NCI-H2227 treated with DMSO at 0.1 percent for 48 hours (cell line): ENCODE measurements around the gene MDH1.

Source experiments
- DNase-seq: peaks from one replicate; lab custom pipeline; 2025; lab: John Stamatoyannopoulos, UW

Gene MDH1

DNA sequence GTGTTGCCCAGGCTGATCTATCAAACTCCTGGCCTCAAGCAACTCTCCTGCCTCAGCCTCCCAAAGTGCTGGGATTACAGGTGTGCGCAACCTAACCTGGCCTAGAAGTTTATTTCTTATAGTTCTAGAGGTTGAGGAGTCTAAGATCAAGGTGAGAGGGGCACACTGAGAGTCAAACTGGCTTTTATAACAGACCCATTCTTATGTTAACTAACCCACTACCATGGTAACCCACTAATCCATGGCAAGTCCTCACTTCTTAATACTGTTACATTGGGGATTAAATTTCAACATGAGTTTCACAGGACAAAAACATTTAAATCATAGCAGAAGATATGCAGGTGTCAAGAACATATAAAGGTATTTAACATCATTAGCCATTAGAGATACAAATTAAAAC, 50.6 kb downstream of the MDH1 start:
- DNase-seq, result no peak

DNA sequence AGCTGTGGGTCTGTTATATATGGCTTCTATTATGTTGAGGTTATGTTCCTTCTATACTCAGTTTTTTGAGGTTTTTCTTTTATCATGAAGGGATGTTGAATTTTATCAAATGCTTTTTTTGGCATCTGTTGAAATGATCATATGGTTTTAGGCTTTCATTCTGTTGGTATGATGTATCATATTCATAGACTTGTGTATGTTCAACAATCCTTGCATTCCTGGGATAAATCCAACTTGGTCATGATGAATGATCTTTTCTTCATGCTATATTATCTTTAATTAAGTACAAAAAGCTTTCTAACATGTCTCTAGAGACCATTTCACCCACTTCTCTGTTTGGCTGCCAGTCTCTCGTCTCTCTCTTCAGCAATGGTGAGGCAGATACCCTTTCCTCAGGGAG, 54.2 kb downstream of the MDH1 start:
- no peak for DNase-seq

DNA sequence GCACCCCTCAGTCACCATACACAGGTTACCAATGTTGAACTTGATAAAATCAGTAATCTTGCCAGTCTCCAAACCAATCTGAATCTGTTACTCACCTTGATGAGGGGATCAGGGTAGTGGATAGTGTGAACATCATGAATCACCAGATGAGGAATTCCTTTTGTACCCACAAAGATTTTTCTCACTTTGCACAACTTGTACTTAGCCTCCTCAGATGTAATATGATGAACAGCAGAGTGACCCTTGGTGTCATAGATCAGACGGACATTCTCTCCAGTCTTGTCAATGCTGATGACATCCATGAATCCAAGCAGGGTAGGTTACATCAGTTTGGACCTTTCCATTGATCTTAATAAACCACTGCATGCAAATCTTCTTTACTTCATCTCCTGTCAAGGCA, 54.7 kb downstream of the MDH1 start:
- no peak for DNase-seq

DNA sequence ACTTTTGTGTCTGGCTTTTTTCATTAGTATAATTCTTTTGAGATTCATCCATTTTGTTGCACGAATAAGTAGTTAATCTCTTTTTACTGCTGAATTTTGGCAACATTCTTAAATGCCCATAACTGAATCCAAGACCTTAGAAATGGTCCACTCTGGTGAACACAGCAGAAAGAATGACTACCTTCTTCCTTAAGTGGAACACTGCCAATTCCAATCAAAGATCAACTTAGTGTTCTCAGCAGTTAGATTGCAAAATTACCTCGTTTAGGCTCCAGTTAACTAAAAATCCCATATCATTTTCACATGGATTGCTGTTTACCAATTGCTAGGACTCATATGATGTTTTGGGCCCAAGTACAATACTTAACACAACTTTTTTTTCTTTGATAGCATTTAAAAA, 59.9 kb downstream of the MDH1 start:
- DNase-seq, result no peak

DNA sequence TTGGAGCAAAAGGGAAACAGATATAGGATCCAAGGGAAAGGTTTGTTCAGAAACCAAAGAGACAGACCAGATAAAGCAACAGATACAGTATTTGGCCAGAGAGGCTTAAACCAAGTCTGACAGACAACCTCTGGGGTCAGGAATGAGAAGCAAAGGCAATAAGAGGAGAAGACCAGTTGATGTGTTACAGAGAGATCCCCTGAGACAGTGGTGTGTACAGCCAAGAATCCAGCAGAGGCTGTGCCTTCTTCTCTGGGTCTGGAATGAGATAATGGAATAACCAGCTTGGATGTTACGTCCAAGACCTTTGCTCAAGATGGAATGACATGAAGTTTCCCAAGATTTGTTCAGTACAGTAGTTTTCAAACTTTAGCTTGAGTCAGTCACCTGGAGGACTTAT, 61.1 kb downstream of the MDH1 start:
- no peak for DNase-seq

DNA sequence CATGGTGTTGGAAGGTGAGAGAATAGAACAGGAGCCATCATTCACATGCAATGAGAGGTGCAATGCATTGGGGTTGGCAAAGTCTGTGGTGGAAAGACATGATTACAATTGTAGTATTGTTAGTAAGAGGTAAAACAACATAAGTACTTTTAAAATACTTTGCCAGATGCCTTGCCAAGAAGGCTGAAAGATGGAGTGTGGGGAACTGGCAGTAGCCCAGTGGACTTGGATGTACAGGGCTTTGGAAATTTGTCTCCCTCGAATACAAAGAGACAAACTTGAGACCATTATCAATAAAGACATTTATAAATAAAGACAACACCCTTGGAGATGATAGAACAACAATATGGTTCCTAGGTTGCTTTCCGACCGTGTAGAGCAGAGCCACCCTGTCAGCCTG, 62.0 kb downstream of the MDH1 start:
- DNase-seq, result no peak

DNA sequence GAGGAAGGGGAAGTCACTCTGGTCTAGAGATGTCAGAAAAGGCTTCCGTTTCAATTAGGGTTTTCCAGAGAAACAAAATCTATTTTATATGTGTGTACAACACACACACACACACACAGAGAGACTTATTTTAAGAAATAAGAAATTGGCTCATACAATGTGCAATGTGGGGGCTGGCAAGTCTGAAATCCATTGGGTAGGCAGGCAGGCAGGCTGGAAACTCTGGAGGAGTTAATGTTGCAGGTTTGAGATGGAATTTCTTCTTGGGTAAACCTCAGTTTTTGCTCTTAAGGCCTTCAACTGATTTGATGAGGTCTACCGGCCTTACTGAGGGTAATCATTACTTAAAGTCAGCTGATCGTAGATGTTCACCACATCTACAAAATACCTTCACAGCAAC, 62.6 kb downstream of the MDH1 start:
- no peak for DNase-seq

DNA sequence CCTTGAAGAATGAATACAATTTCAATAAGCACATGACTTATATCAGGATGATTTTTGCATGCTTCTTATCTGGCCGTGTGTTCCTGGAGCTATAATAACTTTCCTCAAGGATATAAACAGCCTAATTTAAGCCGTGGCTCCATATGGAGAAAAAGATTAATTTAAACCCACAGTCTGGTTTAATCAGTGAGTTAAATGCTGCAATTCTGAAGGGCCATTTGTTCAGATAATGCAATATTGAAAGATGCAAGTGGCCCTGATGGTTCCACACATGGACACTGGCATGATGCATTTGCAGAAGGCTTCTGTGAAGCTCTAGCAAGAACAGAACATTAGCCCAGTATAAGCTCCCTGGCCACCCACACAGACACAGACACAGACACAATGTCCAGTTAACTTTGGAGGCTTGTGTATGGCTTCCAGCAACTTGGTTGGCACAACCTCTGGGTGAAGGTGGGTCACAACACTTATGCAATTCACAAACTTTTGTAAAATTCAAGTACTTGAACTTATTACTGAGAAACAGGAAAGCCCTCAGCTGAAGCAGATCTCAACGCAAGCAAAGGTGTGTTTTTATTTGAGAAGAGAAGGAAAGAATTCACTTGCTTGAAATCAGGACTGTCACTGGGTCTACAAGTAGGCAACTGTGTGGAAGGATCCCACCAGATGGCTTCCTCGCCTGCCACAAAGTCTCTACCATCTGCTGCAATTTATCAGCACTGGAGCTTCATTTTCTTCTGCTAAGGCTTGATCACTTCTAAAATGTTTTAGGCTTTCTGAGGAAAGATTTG, 63.3 kb downstream of the MDH1 start:
- no peak for DNase-seq

DNA sequence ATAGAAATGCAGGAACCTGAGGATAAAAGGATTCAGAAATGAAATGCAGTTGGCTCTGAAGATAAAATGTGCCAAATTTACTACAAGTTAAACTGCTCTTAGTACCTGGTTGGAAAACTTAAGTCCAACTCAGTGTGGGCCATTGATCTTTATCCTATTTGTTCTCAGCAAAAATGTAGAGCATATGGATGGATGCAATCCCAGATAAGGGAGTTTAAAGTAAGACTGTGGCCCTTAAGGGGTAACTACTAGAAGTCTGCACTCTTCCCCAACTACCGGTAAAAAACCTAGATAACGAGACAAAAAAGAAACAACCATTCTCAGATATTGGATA, 63.9 kb downstream of the MDH1 start:
- no peak for DNase-seq

DNA sequence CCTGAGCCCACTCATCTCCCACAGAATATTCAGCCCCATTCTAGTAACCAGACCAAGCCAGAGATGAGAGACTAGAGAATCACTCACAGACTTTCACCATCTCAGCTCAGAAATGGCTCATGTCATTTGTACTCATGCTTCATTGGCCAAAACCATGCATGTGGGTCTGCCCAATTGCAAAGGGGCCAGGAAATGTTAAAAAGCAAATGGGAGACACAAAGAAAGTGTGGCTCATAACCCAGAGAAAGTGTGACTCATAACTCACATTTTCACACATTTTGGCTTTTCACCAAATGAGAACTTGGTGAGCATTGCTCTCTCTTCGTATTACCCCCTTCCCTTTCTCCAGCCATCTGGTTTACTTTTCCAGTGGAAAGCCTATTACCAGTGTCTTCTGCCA, 66.2 kb downstream of the MDH1 start:
- DNase-seq, result no peak
